ENCODE measurements around the gene DPP10.
"Not testable (repeated sequence)": the region's sequence is repeated elsewhere in the genome, so short reads cannot be mapped to it uniquely, and the experiment has no call there.

DNA sequence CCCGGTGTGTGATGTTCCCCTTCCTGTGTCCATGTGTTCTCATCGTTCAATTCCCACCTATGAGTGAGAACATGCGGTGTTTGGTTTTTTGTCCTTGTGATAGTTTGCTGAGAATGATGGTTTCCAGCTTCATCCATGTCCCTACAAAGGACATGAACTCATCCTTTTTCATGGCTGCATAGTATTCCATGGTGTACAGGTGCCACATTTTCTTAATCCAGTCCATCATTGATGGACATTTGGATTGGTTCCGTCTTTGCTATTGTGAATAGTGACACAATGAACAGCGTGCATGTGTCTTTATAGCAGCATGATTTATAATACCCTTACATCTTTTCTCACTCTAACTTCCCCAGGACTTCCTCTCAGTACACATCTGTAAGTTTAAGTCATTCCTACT, 35.1 kb upstream of the DPP10 start:
- TF ChIP-seq, protein P1, sequence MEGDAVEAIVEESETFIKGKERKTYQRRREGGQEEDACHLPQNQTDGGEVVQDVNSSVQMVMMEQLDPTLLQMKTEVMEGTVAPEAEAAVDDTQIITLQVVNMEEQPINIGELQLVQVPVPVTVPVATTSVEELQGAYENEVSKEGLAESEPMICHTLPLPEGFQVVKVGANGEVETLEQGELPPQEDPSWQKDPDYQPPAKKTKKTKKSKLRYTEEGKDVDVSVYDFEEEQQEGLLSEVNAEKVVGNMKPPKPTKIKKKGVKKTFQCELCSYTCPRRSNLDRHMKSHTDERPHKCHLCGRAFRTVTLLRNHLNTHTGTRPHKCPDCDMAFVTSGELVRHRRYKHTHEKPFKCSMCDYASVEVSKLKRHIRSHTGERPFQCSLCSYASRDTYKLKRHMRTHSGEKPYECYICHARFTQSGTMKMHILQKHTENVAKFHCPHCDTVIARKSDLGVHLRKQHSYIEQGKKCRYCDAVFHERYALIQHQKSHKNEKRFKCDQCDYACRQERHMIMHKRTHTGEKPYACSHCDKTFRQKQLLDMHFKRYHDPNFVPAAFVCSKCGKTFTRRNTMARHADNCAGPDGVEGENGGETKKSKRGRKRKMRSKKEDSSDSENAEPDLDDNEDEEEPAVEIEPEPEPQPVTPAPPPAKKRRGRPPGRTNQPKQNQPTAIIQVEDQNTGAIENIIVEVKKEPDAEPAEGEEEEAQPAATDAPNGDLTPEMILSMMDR (IDR thresholded peaks at IDR 0.05; ENCODE audit: low read length) = not testable (repeated sequence)
- not testable (repeated sequence) for TF ChIP-seq EZH2 (IDR thresholded peaks at IDR 0.05; ENCODE audit: borderline replicate concordance, low read length)

Data from OCI-LY1 (cell line).